ENCODE measurements around the gene PCK2. TPM values are rescaled to one million over a fixed set of nuclear protein-coding genes. Genes with fewer than 3 reads are reported as not detected.

PCK2 gene
- total and polyA plus RNA-seq, 2 of the 13 experiments (the other 11 are each of a cell fraction or from before 2014, with no cell fraction given): 129 to 272 TPM

DNA sequence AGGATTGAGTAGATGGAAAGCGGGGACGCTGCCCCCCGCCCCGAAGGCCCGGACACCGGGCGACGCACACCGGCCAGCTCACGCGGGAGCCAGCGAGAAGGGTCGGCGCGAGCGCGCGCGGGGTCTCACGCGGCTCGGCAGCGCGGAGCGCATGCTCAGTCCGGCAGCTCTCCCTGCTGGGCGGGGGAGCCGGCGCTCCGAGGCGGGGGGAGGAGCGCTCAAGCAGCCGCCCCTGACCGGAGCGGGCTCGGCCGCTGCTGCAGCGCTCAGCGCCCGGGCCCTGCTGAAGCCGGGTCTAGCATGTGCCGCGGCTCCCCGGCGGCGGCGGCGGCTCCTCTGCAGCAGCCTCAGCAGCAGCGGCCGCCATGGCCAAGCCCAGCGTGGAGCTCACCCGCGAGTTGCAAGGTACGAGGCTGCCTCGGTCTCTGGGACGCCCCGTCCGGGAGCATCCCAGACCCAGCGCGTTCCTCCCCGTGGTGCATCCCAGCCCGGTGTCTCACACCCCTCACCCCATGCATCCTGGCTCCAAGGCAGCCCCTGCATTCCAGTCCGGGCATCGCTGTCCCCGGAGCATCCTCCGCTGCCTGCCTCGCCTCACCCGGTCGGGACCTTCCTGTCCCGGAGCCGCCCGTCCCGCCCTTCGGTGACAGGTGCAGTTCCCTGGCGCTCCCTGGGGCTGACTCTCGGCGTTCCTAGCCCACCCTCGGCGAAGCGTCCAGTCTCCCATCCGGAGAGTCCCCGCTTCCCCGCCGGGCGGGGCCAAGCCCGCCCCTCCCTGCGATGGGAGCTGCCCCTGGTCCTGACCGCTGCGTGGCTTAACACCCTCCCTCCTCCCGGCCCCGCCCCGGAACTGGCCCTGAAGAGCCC, 42.1 kb upstream of the PCK2 start, which contains the start of gene CARMIL3 (continued):
- TF ChIP-seq, protein P1, sequence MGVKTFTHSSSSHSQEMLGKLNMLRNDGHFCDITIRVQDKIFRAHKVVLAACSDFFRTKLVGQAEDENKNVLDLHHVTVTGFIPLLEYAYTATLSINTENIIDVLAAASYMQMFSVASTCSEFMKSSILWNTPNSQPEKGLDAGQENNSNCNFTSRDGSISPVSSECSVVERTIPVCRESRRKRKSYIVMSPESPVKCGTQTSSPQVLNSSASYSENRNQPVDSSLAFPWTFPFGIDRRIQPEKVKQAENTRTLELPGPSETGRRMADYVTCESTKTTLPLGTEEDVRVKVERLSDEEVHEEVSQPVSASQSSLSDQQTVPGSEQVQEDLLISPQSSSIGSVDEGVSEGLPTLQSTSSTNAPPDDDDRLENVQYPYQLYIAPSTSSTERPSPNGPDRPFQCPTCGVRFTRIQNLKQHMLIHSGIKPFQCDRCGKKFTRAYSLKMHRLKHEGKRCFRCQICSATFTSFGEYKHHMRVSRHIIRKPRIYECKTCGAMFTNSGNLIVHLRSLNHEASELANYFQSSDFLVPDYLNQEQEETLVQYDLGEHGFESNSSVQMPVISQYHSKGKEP (CRISPR knock-in tag; IDR thresholded peaks at IDR 0.05): 0 out of 2 replicates have a peak, but pooled peaks have one; percentile 89
- peak; percentile 69 for TF ChIP-seq HDAC2 (CRISPR knock-in tag; IDR thresholded peaks at IDR 0.05)
- TF ChIP-seq ZNF510 (CRISPR knock-in tag; IDR thresholded peaks at IDR 0.05; ENCODE audit: low read depth): no peak; the same call in 1 of the 2 replicates
- TF ChIP-seq, protein P2, sequence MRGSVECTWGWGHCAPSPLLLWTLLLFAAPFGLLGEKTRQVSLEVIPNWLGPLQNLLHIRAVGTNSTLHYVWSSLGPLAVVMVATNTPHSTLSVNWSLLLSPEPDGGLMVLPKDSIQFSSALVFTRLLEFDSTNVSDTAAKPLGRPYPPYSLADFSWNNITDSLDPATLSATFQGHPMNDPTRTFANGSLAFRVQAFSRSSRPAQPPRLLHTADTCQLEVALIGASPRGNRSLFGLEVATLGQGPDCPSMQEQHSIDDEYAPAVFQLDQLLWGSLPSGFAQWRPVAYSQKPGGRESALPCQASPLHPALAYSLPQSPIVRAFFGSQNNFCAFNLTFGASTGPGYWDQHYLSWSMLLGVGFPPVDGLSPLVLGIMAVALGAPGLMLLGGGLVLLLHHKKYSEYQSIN (CRISPR knock-in tag; IDR thresholded peaks at IDR 0.05; ENCODE audit: borderline replicate concordance): no peak
- TF ChIP-seq, protein P3, sequence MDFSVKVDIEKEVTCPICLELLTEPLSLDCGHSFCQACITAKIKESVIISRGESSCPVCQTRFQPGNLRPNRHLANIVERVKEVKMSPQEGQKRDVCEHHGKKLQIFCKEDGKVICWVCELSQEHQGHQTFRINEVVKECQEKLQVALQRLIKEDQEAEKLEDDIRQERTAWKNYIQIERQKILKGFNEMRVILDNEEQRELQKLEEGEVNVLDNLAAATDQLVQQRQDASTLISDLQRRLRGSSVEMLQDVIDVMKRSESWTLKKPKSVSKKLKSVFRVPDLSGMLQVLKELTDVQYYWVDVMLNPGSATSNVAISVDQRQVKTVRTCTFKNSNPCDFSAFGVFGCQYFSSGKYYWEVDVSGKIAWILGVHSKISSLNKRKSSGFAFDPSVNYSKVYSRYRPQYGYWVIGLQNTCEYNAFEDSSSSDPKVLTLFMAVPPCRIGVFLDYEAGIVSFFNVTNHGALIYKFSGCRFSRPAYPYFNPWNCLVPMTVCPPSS (IDR thresholded peaks at IDR 0.05): no peak
- TF ChIP-seq, protein P4, sequence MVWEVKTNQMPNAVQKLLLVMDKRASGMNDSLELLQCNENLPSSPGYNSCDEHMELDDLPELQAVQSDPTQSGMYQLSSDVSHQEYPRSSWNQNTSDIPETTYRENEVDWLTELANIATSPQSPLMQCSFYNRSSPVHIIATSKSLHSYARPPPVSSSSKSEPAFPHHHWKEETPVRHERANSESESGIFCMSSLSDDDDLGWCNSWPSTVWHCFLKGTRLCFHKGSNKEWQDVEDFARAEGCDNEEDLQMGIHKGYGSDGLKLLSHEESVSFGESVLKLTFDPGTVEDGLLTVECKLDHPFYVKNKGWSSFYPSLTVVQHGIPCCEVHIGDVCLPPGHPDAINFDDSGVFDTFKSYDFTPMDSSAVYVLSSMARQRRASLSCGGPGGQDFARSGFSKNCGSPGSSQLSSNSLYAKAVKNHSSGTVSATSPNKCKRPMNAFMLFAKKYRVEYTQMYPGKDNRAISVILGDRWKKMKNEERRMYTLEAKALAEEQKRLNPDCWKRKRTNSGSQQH (CRISPR knock-in tag; IDR thresholded peaks at IDR 0.05; ENCODE audit: low read depth): peak; percentile 88
- peak; percentile 72; the same call in 1 of the 2 replicates for TF ChIP-seq TMF1 (CRISPR knock-in tag; IDR thresholded peaks at IDR 0.05; ENCODE audit: low read depth)
- no peak for TF ChIP-seq HNRNPH1 (optimal IDR thresholded peaks at IDR 0.05; ENCODE audit: low read depth, low read length)
- TF ChIP-seq ZNF441 (CRISPR knock-in tag; IDR thresholded peaks at IDR 0.05; ENCODE audit: borderline replicate concordance): 0 out of 2 replicates have a peak, but pooled peaks have one; percentile 77
- peak; percentile 99 for TF ChIP-seq ZNF777 (CRISPR knock-in tag; IDR thresholded peaks at IDR 0.05)
- no peak for TF ChIP-seq MAFF (IDR thresholded peaks at IDR 0.05; ENCODE audit: low read depth, low read length)
- no peak; the same call in none of the 2 replicates for TF ChIP-seq REXO4 (CRISPR knock-in tag; IDR thresholded peaks at IDR 0.05; ENCODE audit: borderline replicate concordance)
- no peak for TF ChIP-seq PHF5A (CRISPR knock-in tag; IDR thresholded peaks at IDR 0.05; ENCODE audit: low read depth, unreplicated experiment)
- TF ChIP-seq, protein P5, sequence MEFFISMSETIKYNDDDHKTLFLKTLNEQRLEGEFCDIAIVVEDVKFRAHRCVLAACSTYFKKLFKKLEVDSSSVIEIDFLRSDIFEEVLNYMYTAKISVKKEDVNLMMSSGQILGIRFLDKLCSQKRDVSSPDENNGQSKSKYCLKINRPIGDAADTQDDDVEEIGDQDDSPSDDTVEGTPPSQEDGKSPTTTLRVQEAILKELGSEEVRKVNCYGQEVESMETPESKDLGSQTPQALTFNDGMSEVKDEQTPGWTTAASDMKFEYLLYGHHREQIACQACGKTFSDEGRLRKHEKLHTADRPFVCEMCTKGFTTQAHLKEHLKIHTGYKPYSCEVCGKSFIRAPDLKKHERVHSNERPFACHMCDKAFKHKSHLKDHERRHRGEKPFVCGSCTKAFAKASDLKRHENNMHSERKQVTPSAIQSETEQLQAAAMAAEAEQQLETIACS (CRISPR knock-in tag; IDR thresholded peaks at IDR 0.05): peak; percentile 87
- TF ChIP-seq NCOA2 (CRISPR knock-in tag; IDR thresholded peaks at IDR 0.05): peak; percentile 65
- TF ChIP-seq, protein P6, sequence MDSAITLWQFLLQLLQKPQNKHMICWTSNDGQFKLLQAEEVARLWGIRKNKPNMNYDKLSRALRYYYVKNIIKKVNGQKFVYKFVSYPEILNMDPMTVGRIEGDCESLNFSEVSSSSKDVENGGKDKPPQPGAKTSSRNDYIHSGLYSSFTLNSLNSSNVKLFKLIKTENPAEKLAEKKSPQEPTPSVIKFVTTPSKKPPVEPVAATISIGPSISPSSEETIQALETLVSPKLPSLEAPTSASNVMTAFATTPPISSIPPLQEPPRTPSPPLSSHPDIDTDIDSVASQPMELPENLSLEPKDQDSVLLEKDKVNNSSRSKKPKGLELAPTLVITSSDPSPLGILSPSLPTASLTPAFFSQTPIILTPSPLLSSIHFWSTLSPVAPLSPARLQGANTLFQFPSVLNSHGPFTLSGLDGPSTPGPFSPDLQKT (CRISPR knock-in tag; IDR thresholded peaks at IDR 0.05; ENCODE audit: borderline replicate concordance): peak; percentile 86; the same call in 1 of the 2 replicates
- no peak; the same call in 1 of the 2 replicates for TF ChIP-seq ZNF674 (CRISPR knock-in tag; IDR thresholded peaks at IDR 0.05; ENCODE audit: low read depth)
